Fibroblast of skin of scalp (primary cell): Measurements from ENCODE around the gene COG7.
"Not testable (repeated sequence)": the region's sequence is repeated elsewhere in the genome, so short reads cannot be mapped to it uniquely, and the experiment has no call there.

Experiments
- DNase-seq: peaks from one replicate; pipeline ENCODE4 v3.0.0-alpha.2; 2013

COG7 gene

DNA sequence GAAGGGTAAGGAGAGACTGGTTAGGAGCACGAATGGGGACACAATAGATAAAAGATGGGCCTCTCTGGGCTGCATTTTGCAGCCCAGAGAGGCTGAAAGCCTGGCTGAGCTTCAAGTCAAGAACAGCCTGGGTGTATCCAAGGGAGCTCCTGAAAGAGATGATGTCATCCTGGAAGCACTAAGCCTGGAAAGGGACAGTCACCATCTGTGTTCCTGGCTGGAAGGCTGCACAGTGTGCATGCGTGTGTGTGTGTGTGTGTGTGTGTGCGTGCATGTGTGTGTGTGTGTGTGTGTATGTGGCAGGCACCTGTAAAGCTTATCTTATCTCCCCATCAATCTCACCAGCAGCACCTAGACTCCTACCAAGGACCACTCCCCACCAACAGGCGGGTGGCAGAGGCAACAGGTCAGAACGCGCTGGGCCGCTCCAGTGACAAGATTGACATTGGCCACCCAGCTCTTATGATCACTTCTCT lies 44.1 kb downstream of the COG7 start:
- peak; percentile 86 for DNase-seq

DNA sequence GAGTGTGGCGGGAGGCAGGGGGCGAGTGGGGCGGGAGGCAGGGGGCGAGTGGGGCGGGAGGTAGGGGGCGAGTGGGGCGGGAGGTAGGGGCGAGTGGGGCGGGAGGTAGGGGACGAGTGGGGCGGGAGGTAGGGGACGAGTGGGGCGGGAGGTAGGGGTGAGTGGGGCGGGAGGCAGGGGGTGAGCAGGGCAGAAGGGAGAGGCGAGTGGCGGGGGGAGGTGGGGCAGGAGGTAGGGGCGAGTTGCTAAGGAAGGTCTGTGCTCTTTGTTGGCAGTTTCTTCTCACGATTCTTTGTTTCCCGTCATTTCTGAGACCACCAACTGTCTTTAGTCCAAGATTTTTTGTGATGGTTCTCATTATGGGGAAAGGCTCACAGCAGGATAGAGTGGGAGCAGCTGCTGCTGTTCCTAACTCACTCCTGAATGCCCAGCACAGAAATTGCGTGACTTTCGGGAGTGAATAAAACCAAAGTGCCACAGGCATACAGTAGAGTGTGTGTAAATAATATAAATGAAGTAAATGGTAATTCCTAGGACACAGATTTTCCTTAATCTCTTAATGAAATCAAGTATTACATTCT lies 44.7 kb downstream of the COG7 start:
- DNase-seq = peak; percentile 72

DNA sequence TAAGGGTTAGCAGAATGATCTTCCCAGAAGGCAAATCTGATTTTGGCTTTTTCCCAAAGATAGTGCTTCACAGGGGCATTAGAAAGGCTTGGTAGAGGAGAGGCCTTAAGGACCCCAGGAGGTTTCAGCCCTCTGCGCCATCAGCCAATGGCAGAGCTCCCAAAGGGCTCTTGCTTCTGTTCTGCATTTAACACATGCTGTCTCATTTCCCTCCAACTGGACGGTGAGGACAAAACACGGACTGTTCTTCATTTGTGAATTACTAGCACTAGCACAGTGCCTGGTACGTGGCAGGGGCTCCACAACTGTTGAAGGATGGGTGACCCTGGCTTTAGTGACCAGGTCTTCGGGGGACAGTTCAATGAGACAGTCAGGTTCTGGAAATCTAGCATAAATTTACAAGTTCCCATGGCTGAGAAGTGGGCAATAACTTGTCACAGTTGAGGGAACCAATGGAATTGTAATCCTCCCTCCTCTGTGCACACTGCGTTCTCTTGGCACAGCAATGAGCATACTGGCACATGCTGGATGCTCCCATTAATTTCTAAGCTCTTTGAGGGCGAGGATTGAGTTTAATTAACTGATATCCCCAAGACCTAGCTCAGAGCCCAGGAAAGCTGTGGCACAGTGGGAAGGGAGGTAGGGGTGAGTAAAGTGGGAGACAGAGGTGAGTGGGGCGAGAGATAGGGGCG lies 45.4 kb downstream of the COG7 start:
- peak; percentile 15 for DNase-seq

DNA sequence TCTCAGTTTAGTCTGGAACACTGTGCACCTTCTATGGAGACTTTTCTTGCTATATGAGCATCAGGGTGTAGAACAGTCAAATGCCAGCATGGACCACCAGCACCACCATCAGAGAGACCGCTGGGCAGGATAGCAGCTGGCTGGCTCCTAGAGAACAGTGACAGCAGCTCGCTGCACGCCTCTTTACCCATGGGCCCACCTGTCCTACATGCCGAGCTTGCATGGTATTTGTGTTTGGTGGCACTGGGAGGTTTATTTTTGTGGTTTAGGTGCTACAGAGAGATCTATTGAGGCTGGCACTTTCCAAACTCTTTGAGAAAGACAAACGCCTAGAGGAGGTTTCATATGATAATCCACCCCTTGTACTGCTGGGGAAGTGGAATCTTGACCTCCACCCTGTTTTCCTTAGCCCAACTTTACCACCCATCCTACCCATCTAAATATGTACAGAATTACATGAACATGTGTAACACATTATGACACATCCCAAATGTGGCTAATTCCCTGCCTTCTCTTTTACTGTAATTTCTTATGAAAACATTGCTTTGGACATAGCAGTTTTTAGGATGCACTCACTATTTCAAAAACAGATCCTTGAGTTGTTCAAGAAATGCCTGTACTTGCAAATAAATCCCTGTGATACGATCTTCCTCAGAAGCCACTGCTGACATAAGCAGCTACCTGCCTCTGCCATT lies 46.3 kb downstream of the COG7 start:
- DNase-seq = peak; percentile 57

DNA sequence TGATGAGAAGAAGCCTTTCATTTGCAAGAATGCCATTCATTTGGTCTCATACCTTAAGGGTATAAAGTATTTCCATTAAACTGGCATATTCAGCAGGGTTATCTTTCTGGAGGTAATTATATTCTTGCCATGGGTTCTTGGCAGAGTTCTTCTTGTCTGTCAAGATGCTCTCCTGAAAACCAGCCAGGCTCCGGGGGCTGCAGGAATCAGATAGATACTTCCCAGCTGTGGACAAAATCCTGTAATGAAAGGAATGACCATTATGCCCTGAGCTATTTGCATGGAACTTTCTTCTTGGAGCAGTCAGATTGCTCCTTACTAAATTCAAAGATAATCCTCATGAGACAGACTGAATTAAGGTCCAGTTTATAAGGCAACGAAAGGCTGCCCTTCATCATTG lies 47.0 kb downstream of the COG7 start:
- peak; percentile 8 for DNase-seq

DNA sequence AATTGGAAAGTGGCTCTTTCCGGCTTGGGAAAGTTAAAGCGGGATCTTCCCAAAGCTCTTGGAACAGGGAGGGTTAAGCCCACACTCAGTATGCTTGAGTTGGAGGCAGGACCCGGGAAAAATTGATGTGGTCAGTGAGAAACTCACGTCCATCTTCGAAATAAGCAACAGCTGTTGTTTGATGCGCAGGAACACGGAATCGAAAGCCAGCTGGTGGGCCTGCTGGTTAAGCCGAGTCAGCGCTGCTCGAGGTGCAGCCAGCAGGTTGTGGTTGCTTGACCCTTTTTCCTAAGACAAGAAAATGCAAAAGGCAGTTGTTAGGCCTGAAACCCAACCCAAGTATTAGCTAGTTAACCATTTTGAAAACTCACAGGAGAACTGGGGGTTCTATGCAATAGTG lies 49.4 kb downstream of the COG7 start:
- DNase-seq = no peak

DNA sequence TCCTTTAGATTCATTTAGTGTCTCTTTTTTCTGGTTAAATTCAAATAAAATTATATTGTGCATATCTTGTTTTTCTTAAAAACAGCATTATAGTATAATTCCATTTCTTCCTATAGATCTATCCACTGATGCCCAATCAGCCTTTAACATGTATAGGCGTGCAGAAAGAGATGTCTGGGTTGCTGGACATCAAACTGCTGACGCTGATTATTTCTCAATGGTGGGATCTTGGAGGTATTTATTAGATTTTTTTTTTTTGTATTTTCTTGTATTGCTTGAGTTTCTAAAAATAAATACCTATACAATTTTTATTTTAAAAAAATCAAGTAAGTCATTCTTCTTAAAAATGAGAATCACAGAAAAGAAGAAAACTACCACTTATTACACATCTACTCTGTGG lies 50.9 kb downstream of the COG7 start:
- DNase-seq = no peak

DNA sequence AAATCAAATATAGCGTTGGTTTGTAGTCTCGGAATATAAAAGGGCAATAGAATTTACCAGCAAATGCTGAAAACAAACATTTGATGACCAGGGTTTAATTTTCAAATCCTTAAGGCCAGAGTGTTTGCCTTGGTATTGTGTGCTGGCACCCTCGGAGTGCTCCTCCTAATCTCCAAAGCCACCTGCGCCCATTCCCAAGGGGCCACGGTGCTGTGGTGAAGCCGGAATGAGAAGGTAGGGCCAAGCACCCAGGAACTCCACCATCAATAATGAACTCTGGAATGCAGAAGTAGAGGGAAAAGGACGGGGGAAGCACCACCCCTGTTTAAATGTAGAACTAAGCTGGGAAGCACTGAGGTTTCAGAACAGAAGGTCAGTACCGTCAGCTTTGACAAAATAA lies 51.9 kb downstream of the COG7 start:
- no peak for DNase-seq

DNA sequence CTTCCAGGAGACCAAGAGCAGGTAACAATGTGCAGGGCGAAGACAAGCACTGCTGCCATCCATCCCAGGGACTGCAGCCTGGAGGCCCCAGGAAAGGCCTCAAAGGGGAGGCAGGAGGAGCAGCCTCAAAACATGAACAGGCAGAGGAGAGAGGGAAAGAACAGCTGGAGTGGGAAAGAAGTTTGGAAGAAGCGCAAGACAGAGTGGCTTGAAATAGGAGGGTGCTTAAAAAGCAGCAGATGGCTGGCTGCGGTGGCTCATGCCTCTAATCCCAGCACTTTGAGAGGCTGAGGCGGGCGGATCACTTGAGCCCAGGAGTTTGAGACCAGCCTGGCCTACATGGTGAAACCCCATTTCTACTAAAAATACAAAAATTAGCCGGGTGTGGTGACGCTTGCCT lies 52.5 kb downstream of the COG7 start:
- not testable (repeated sequence) for DNase-seq

DNA sequence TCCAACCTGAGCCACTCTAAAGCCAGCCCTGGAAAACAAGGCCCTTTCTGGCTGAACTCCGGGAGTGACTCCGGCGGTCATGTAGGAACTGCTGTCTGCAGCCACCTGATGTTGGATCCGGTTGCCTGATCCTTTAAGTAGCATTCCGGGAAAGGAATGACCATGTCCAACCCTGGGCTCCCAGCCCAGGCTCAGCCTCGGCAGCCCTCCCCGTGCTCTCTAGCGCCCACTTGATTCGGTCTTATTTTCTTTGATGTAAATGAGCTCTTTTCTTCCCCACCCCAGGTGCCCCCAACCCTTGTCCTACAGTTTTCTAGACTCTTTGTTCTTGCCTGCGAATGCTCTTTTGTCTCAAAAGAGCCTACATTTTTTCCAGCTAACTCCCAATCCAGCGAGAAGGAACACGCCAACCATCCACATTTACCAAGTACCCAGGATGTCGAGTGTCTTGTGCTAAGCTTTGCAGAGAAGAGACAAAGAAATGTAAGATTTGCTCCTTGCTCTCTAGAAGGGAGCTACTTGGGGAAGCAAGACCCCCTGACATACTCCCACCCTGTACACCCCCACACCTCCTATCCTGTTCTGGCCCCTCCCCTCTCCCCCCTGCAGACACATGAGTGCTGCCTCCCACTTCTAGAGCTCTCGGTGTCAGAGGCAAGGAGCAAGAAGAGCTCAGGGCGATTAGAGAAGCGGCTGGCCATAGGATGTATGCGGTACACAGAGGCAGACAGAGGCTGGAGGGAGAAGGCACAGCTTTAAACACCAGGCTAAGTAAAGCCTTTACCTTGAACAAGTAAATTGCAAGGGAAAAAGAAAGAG lies 53.8 kb downstream of the COG7 start:
- DNase-seq = no peak

DNA sequence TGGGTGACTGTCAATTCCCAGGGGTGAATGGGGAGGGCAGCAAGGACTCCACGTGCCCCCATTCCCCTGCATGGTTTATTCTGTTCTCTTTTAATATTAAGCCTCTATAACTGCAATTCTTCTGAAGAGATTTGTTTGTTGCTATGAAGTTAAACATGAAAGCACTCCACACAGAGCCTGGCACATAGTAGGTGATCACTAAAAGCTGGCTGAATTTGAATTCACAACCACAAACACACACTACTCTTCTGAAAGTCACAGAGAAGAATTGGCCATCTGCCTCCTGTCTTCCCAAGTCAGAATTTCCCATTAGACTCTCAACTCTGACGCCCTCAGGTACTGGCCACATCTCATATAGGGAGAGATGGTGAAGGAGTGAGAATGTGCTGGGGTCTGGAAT lies 55.5 kb downstream of the COG7 start:
- no peak for DNase-seq

DNA sequence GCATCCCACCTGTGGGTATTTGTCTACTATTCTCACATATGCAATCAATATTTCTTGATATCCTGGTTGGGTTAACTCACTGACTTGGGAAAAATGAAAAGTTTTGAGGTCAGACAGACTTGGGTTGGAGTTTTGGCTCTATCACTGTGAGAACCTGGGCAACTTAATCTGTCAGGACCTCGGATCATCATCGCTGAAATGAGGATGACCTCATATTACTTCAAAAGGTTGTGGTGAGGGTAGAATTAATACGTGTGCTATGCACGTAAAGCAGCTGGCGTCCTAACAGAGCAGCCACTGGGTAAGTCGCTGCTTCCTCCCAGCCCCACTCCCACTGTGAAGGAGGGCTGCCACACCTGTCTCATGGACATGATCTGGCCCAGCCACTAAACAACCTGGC lies 57.3 kb downstream of the COG7 start:
- no peak for DNase-seq

DNA sequence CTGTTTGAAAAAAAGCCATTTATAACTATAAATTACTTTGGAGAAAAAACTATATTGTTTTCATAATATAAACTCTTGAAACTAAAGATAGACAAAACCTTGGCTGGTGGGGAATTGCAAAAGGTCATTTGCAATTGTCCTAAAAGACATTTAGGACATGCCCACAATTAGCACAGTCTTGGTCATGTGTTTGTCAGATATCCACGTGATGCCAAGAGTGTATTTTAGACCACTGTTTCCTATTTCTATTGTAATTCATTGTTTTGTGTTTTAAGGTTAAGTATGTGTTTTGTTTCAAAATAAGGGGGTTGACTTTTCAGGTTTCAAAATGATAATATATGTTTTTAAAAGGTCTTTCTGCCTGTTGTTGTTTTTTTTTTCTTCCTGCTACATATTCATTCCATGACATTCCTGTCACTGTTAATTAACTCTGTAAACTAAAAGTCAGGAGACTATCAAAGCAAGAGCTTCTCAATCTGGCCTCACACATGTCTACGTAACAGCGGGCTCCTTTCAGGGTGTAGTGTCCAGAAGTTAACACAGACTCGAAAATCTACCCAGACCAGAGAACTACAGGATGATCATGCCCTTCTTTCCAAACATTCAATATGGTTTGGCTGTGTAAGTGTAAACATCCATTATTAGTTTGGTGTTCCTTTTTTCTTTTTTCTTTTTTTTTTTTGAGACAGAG lies 58.7 kb downstream of the COG7 start:
- DNase-seq = no peak

DNA sequence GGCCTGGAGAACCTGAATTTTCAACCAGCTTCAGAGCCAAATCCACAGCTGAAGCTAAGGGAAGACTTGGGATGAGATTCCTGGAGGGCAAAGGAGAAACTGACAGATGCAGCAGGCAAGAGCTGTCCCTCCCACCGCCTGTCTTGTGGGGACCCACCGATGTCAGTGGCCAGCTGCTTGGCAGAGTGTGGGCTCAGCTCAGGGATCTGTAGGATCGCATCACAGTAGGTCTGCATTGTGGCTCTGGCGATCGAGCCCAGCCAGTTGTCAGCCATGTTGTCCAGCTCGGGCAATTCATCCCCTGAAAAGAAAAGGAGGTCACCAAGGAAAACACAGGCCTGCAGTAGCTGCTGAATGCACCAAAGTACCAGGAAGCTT lies 60.8 kb downstream of the COG7 start:
- no peak for DNase-seq

DNA sequence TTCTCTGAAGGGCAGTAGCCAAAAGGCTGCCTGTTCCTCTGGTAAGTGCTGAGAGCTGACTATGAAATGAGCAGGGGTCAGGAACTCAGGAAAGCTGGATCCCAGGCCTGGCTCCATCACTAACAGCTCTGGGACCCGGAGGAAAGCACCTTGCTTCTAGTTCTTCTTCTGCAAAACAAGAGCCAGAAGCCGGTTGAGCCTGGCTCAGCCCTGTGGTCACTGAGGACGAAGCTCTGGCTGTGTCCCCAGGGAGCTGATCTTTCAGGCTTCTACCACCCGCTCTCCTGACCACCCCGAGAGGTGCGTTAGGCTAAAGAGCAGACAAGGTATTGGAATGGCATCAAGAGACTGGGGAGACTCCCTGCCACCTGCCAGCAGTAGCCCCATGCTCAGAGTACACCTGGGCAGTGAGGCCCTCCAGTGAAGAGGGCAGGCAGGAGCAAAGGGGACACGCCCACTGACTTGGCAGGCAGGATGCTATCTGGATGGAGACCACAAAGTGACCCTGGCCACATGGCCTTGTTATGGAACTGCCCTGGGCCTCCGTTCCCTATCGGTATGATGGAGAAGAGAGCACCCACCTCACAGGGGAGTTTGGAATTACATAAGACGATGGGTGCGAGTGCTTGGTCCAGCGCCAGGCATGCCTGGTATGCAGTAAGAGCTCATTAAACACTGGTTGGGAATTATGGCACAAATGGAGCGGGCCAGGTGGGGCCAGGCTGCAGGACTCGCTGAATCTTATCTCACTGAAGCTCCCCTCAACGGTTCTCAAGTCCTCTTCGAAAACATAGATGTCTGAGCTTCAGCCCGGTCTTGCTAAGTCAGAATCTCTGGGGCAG lies 61.4 kb downstream of the COG7 start:
- DNase-seq = no peak

DNA sequence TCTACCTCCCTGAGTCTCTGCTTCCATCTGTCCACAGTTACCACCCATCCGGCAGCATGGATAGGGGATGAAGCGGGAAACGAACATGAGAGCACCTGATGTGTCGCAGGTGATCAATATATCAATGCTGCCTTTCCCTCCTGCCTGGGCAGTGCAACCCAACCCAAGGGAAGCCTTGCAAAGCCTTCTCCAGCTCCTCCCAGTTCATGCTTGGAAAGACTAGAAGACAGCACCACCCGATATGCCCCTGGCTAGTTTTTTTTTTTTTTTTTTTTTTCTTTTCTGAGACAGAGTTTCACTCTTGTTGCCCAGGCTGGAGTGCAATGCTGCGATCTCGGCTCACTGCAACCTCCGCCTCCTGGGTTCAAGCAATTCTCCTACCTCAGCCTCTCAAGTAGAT lies 63.1 kb downstream of the COG7 start:
- not testable (repeated sequence) for DNase-seq

DNA sequence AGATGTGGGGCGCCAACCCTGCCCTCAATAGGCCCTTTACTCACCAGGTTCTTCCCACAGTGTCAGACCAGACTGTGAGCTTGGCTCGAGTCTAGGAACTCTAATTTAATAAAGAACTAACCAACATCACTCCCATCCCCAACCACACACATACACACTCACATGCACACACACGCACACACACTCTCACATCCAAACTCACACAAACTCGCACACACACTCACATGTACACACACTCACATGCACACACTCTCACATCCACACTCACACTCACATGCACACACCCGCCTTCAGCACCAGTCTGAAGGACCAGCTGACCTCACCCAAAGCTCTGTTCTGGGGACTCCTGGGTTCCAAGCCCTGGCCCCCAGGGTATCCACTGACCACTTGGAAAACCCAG lies 63.8 kb downstream of the COG7 start:
- no peak for DNase-seq

DNA sequence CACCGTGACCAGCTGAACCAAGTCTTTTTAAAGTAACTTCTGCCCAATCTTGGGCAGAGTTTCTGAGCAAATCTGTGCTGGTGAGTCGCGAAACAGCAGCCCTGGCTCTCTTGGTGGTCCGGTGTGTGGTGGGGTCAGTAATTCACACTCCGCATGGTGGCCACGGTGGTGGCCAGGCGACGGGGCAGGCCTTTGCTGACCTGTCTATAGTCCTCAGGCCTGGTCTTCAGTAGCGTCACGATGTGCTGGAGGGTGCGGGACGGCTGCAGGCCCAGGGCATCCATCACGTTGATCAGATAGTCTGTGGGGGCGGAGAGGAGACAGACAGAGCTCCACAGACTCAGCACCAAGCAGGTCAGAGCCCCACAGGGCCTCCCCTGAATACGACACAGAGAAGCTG lies 64.2 kb downstream of the COG7 start:
- no peak for DNase-seq

DNA sequence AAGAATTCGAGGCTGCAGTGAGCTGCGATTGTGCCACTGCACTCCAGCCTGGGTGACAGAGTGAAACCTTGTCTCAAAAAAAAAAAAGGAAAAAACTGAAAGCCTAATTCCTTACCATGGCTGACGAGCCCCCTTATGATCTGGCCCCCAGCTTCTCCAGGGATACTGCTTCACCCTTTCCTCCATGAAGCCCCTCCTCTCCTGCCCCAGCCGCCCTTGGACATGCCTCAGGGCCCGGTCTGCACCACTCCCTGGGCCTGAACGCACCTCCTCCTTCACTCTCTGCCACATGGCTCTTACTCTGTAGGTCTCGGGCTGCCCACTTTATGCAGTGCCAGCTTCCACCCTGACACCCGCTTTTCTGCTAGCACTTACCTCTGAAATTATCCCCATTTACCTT lies 65.3 kb downstream of the COG7 start:
- no peak for DNase-seq

DNA sequence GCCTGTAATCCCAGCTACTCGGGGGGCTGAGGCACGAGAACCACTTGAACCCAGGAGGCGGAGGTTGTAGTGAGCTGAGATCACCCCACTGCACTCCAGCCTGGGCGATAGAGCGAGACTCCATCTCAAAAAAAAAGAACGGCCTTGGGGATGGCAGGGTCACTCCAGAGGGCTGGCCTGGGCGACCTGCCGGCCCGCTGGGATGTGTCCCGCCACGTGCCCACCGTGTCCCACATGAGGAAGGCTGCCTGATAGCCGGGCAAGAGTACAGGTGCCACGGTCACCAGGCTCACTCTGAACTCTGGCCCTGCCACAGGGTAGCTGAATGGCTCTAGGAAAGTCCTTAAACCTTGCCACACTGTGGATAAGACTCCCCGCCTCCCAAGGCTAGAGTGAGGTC lies 67.5 kb downstream of the COG7 start:
- no peak for DNase-seq

DNA sequence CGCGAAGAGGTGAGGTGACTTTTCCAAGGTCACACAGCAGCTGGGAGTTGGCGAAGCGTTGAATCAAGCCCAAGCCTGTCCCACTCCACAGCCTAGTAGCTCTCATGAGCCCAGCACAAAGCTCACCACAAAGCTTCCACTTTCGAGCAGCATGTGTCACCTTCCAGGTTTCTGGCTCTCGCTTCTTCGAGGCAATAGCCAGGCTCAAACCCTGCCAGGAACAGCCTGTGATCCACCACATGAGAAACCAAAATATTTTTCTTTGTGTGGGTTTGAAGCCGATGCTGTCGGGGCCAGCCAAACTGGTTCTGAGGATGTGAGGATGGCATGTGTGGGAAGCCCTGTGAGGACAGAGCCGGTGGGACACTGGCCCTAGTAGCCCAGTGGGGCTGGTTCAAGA lies 68.1 kb downstream of the COG7 start:
- DNase-seq = no peak

DNA sequence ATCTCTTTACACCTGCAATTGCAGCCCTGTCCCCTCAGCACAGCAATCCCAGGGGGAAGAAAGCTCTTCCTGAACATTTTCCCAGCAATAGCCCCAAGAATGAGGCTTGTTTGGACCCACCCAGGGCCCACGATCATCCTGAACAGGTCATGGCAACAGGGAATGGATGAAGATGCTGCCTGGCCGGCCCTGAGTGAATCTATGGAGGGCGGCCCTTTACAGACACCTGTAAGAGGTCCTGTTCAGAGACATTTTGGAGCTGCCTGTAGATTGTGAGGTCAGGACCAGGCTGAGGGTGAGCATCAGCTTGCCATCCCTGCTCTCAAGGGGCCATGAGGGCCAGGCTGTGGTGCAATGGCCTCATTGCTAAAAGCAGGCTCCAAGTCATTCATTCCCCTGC lies 69.1 kb downstream of the COG7 start:
- no peak for DNase-seq
